K562 (cell line): ENCODE results near the gene ZBTB24. TPM values are rescaled to one million over a fixed set of nuclear protein-coding genes. Genes with fewer than 3 reads are reported as not detected.

Source experiments
- ATF3 ChIP-seq, 2 experiments: fragments of 450-650 bp in 1 of 2; sonication (generic) in 1 of 2; formaldehyde crosslinking in 1 of 2; IDR thresholded peaks in 1 of 2; conservative IDR thresholded peaks in 1 of 2; 2 replicates each; pipeline versions ENCODE4 v1.6.1 to v1.8.1; 2016 to 2023; ENCODE audit warnings: mild to moderate bottlenecking in 2 of 2, moderate library complexity in 2 of 2, inconsistent platforms in 1 of 2, missing genetic modification reagents in 1 of 2
- DNMT1 ChIP-seq: fragments of 450-650 bp; IDR thresholded peaks from 2 replicates; pipeline ENCODE4 v1.6.1; 2016; ENCODE audit warnings: antibody characterized with exemption, mild to moderate bottlenecking
- RB1 ChIP-seq: fragments of 450-650 bp; IDR thresholded peaks from 2 replicates; pipeline ENCODE4 v1.6.1; 2017; ENCODE audit warnings: low read depth, mild to moderate bottlenecking
- SETDB1 ChIP-seq: IDR thresholded peaks from one replicate; pipeline ENCODE4 v1.6.1; 2012; ENCODE audit warnings: low read length, control low read depth, inconsistent platforms
- TEAD1 ChIP-seq, 2 experiments: fragments of 450-650 bp in 1 of 2; sonication (generic) in 1 of 2; formaldehyde crosslinking; IDR thresholded peaks; 2 replicates each; pipeline versions ENCODE4 v1.4.0 to v1.8.0; 2020 to 2022; ENCODE audit warnings: mild to moderate bottlenecking in 2 of 2, missing genetic modification reagents in 1 of 2
- TRIM28 ChIP-seq: fragments of 450-650 bp; IDR thresholded peaks from 2 replicates; pipeline ENCODE4 v1.6.1; 2017
- ZBTB11 ChIP-seq, 3 experiments: fragments of 200-800 bp in 1 of 3; fragments of 250-450 bp in 1 of 3; fragments of 450-650 bp in 1 of 3; sonication (Bioruptor Pico) in 1 of 3; sonication (Bioruptor generic) in 1 of 3; formaldehyde crosslinking in 1 of 3; IDR thresholded peaks; 2 replicates each; pipeline versions ENCODE4 v1.6.1 to v1.8.0; 2016 to 2022; ENCODE audit warnings: mild to moderate bottlenecking in 2 of 3, missing genetic modification characterization in 2 of 3, missing compliant biosample characterization in 1 of 3, moderate library complexity in 1 of 3
- ZBTB17 ChIP-seq: fragments of 450-650 bp; formaldehyde crosslinking; IDR thresholded peaks from 2 replicates; pipeline ENCODE4 v1.4.0; 2020; ENCODE audit warnings: mild to moderate bottlenecking
- ZC3H11A ChIP-seq: IDR thresholded peaks from 2 replicates; pipeline ENCODE4 v1.6.1; 2012; ENCODE audit warnings: low read depth, low read length, improper control_type of control experiment
- ZNF224 ChIP-seq: sonication (generic); formaldehyde crosslinking; IDR thresholded peaks from 2 replicates; pipeline ENCODE4 v1.8.0; 2022; ENCODE audit warnings: mild to moderate bottlenecking, missing genetic modification reagents
- ZNF318 ChIP-seq, 2 experiments: fragments of 450-650 bp; IDR thresholded peaks; 2 replicates each; pipeline ENCODE4 v1.6.1; 2016; ENCODE audit warnings: mild to moderate bottlenecking in 2 of 2, borderline replicate concordance in 1 of 2, low read depth in 1 of 2, moderate library complexity in 1 of 2
- ZNF511 ChIP-seq: sonication (generic); formaldehyde crosslinking; IDR thresholded peaks from 2 replicates; pipeline ENCODE4 v1.8.0; 2022; ENCODE audit warnings: mild to moderate bottlenecking, missing genetic modification reagents
- polyA plus RNA-seq, 8 experiments: library from polyadenylated mRNA; depleted of rRNA in 4 of 8; stranded (reverse) in 5 of 8; unstranded in 3 of 8; fragments of >200 nt; fragmentation: Nextera tagmentation in 2 of 8; fragmentation: Illumina TruSeq in 1 of 8; extraction: Ambion mirVana in 2 of 8; extraction: Trizol in 1 of 8; gene quantifications; 2 replicates each; pipeline versions ENCODE4 v1.2.1 to v1.2.3, GENCODE V29; 2011 to 2014; ENCODE audit warnings: inconsistent platforms in 1 of 8, missing spikeins in 1 of 8
- total RNA-seq, 7 experiments: library from RNA; depleted of rRNA in 6 of 7; stranded (reverse); fragments of >200 nt in 6 of 7; fragmentation: Illumina TruSeq in 2 of 7; extraction: Trizol in 2 of 7; gene quantifications; 2 replicates each; pipeline versions ENCODE4 v1.2.1 to v1.2.3, GENCODE V29; 2011 to 2021; ENCODE audit warnings: low replicate concordance in 1 of 7

Gene ZBTB24
- total and polyA plus RNA-seq, 9 of the 15 experiments (the other 6 are each of a cell fraction or from before 2014, with no cell fraction given): 2.0 to 16.7 (median 8.3) TPM

- TF ChIP-seq TRIM28 (no peak), ZBTB11 (CRISPR knock-in tag; IDR thresholded peaks at IDR 0.05) (peak in 1 of 3 experiments; percentile 65; a peak in 1 of 6 replicates), ZNF511 (CRISPR knock-in tag) (peak; percentile 97), ZNF318 (IDR thresholded peaks at IDR 0.05; ENCODE audit: borderline replicate concordance in 1 of 2, low read depth in 1 of 2) (no peak), ZNF224 (CRISPR knock-in tag) (peak; percentile 93), DNMT1 (no peak), SETDB1 (no peak), TEAD1 (CRISPR knock-in tag; IDR thresholded peaks at IDR 0.05) (peak; percentile 32 to 87; a peak in 1 of 4 replicates), ZBTB17 (CRISPR knock-in tag) (no peak), ATF3 (IDR thresholded peaks at IDR 0.05) (no peak), ATF3 (CRISPR knock-in tag; conservative IDR thresholded peaks at IDR 0.05) (no peak), ZC3H11A (no peak), RB1 (peak; percentile 93)
These were observed 42.5 kb downstream of the ZBTB24 start, which contains the start of the genes PPIL6 and SMPD2 (continued) for GRCh38 chr6:109440331-109441068.
